Caco-2 (cell line): ENCODE data around the gene ACTC1. TPM values are rescaled to one million over a fixed set of nuclear protein-coding genes. Genes with fewer than 3 reads are reported as not detected.

Source experiments
- BruUV-seq: library from RNA; stranded (reverse); fragments of 400-500 nt; replicated peaks from 2 replicates; lab custom pipeline; 2021; lab: Mats Ljungman, UMichigan
- CTCF ChIA-PET: fragments of 300-600 bp; sonication (Branson Sonifier 250); formaldehyde crosslinking; loops from one replicate; lab custom pipeline; 2022; ENCODE audit warnings: antibody characterized with exemption; lab: Charles Lee
- POLR2A ChIA-PET: fragments of 300-600 bp; sonication (Branson Sonifier 250); formaldehyde crosslinking; loops from one replicate; lab custom pipeline; 2022; ENCODE audit warnings: antibody characterized with exemption; lab: Charles Lee
- DNase-seq, 2 experiments: peaks; one replicate each; pipeline versions ENCODE4 v3.0.0 to v3.0.0-alpha.2; 2020 to 2022
- H3K27me3 ChIP-seq: replicated peaks from 2 replicates; pipeline ENCODE4 v1.6.0; 2011; ENCODE audit warnings: low read length; ENCODE audit not compliant: control insufficient read depth, insufficient read depth
- H3K36me3 ChIP-seq: 2 replicates; pipeline ENCODE4 v1.5.1; 2011; ENCODE audit warnings: low read length; ENCODE audit not compliant: control insufficient read depth, insufficient read depth
- H3K4me1 ChIP-seq: fragments of 250-450 bp; sonication (Bioruptor Pico); 2 replicates; pipeline ENCODE4 v1.5.1; 2020; ENCODE audit warnings: mild to moderate bottlenecking
- H3K4me3 ChIP-seq: 2 replicates; pipeline ENCODE4 v1.5.1; 2011; ENCODE audit warnings: low read depth, mild to moderate bottlenecking, control low read depth, low read length
- H3K9me3 ChIP-seq: fragments of 250-450 bp; sonication (Bioruptor Pico); 2 replicates; pipeline ENCODE4 v1.5.1; 2020; ENCODE audit warnings: mild to moderate bottlenecking, moderate library complexity
- H3K27ac Mint-ChIP-seq: one replicate; pipeline ENCODE4 v1.8.0; 2022; ENCODE audit warnings: mixed read lengths; ENCODE audit not compliant: unreplicated experiment
- H3K27me3 Mint-ChIP-seq: one replicate; pipeline ENCODE4 v1.8.0; 2022; ENCODE audit warnings: mixed read lengths; ENCODE audit not compliant: insufficient read depth, unreplicated experiment
- H3K36me3 Mint-ChIP-seq: one replicate; pipeline ENCODE4 v1.8.0; 2022; ENCODE audit warnings: mild to moderate bottlenecking, mixed read lengths; ENCODE audit not compliant: insufficient read depth, unreplicated experiment
- H3K4me1 Mint-ChIP-seq: one replicate; pipeline ENCODE4 v1.8.0; 2022; ENCODE audit warnings: low read depth, mixed read lengths; ENCODE audit not compliant: unreplicated experiment
- H3K4me3 Mint-ChIP-seq: one replicate; pipeline ENCODE4 v1.8.0; 2022; ENCODE audit warnings: mild to moderate bottlenecking, moderate library complexity, mixed read lengths; ENCODE audit not compliant: unreplicated experiment
- H3K9me3 Mint-ChIP-seq: one replicate; pipeline ENCODE4 v1.8.0; 2022; ENCODE audit warnings: mixed read lengths; ENCODE audit not compliant: unreplicated experiment
- intact Hi-C: fragments of 100-400 bp; cut with micrococcal nuclease; formaldehyde crosslinking; loops from one replicate; pipeline ENCODE4 v1.10.0; 2022; ENCODE audit not compliant: unreplicated experiment
- total RNA-seq: library from RNA; stranded (reverse); gene quantifications from 2 replicates; pipeline ENCODE4 v1.2.3, GENCODE V29; 2022
- TF ChIP-seq, protein P1 (sequence below), 2 experiments: fragments of 200-600 bp in 1 of 2; IDR thresholded peaks; 1 replicate in 1 of 2; 2 replicates in 1 of 2; pipeline versions ENCODE4 v1.5.1 to v1.8.0; 2011 to 2022; ENCODE audit warnings: antibody characterized with exemption in 1 of 2, control low read depth in 1 of 2, inconsistent platforms in 1 of 2, low read depth in 1 of 2, low read length in 1 of 2, mild to moderate bottlenecking in 1 of 2, moderate library complexity in 1 of 2; ENCODE audit not compliant: insufficient read depth in 1 of 2, severe bottlenecking in 1 of 2, unreplicated experiment in 1 of 2

Gene ACTC1
- total RNA-seq, 1 experiment from 2014 or later, result not detected

DNA sequence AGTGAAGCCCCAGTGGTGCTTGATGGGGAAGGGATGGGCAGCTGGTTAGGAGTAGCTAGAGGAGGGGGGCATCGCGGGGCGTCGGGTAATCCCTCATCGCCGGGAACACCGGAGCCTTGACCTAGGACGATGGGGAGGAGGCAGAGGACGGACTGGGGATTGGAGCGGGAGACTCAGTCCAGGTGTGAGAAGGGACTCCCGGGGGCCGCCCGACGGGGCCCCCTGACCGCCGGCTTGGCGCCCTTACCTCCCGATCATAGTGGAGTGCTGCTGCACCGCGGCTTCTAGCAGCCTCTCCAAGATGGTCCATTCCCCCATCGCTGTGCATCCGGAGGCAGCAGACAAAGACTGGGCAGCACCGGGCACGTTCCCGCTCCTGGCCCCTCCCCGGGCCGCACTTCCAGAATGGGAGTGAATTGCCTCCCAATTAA is 41.2 kb downstream of the ACTC1 start:
- DNase-seq, result no peak
- Histone ChIP-seq H3K4me3 (no peak overlapping the region), H3K9me3 (no peaks in the 10 kb centered on the region), H3K4me1 (no peaks in the 10 kb centered on the region), H3K36me3 (no peaks in the 10 kb centered on the region), H3K27me3 (no peaks in the 10 kb centered on the region)
- no TSS peak for BruUV-seq
- Mint-ChIP-seq H3K27me3 (peaks cover 16% of the 10 kb centered on the region), H3K27ac (no peak overlapping the region), H3K9me3 (no peaks in the 10 kb centered on the region), H3K36me3 (no peaks in the 10 kb centered on the region), H3K4me3 (no peak overlapping the region), H3K4me1 (no peaks in the 10 kb centered on the region)
- CTCF ChIA-PET, result no interaction called here
- intact Hi-C loops, result no loop called here
- TF ChIP-seq, protein P1, sequence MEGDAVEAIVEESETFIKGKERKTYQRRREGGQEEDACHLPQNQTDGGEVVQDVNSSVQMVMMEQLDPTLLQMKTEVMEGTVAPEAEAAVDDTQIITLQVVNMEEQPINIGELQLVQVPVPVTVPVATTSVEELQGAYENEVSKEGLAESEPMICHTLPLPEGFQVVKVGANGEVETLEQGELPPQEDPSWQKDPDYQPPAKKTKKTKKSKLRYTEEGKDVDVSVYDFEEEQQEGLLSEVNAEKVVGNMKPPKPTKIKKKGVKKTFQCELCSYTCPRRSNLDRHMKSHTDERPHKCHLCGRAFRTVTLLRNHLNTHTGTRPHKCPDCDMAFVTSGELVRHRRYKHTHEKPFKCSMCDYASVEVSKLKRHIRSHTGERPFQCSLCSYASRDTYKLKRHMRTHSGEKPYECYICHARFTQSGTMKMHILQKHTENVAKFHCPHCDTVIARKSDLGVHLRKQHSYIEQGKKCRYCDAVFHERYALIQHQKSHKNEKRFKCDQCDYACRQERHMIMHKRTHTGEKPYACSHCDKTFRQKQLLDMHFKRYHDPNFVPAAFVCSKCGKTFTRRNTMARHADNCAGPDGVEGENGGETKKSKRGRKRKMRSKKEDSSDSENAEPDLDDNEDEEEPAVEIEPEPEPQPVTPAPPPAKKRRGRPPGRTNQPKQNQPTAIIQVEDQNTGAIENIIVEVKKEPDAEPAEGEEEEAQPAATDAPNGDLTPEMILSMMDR (IDR thresholded peaks at IDR 0.05; ENCODE audit: insufficient read depth in 1 of 2, low read depth in 1 of 2, low read length in 1 of 2, severe bottlenecking in 1 of 2, unreplicated experiment in 1 of 2), result no peak
- POLR2A ChIA-PET, result no interaction called here

DNA sequence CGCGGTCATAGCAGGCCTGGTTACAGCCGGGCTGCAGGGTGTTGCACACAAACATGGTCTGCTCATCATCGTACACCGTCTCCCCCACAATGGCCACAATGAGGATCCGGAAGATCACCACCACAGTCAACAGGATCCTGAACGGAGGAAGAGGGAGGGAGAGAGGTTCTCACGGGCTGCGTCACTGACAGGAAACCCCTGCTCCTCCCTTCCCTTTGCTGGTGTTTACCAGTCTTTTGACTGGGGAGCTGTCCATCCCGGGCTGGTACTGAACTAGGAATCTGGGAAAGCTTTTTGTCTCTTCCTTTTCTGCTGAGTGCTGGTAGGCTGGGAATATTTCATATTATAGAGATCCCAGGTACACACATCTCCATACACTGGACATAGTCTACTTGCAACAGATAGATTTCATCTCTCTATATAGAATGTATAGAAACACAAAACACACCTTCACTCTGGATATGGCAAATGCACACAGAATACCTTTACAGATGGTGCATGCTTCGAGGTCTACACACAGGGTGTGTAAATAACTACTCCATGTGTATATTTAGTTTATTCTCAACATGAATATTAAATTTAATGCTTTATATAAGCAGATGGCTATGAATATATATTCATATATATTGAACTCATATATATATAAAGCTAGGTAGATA is 42.0 kb downstream of the ACTC1 start:
- H3K4me1 Mint-ChIP-seq, result no peaks in the 10 kb centered on the region
- peak in 1 of 2 experiments; percentile 52 for DNase-seq
- no peaks in the 10 kb centered on the region for H3K9me3 Mint-ChIP-seq
- TF ChIP-seq, protein P1 (IDR thresholded peaks at IDR 0.05; ENCODE audit: insufficient read depth in 1 of 2, low read depth in 1 of 2, low read length in 1 of 2, severe bottlenecking in 1 of 2, unreplicated experiment in 1 of 2), result no peak
- intact Hi-C loops, result no loop called here
- H3K4me3 ChIP-seq, result no peak overlapping the region
- no peak overlapping the region for H3K27ac Mint-ChIP-seq
- BruUV-seq, result no TSS peak
- CTCF ChIA-PET, result no interaction called here
- H3K4me3 Mint-ChIP-seq, result no peak overlapping the region
- no peaks in the 10 kb centered on the region for H3K4me1 ChIP-seq
- H3K36me3 Mint-ChIP-seq, result no peaks in the 10 kb centered on the region
- H3K27me3 ChIP-seq, result no peaks in the 10 kb centered on the region
- POLR2A ChIA-PET, result no interaction called here
- H3K36me3 ChIP-seq, result no peaks in the 10 kb centered on the region
- no peaks in the 10 kb centered on the region for H3K9me3 ChIP-seq
- H3K27me3 Mint-ChIP-seq, result peaks cover 18% of the 10 kb centered on the region

- no peaks in the 10 kb centered on the region for H3K9me3 Mint-ChIP-seq
- H3K27ac Mint-ChIP-seq, result no peak overlapping the region
- no peaks in the 10 kb centered on the region for H3K36me3 Mint-ChIP-seq
- Histone ChIP-seq H3K9me3 (no peaks in the 10 kb centered on the region), H3K4me3 (no peak overlapping the region), H3K27me3 (no peaks in the 10 kb centered on the region; the same call in 1 of the 2 replicates), H3K4me1 (no peaks in the 10 kb centered on the region), H3K36me3 (no peaks in the 10 kb centered on the region)
- TF ChIP-seq, protein P1 (IDR thresholded peaks at IDR 0.05; ENCODE audit: insufficient read depth in 1 of 2, low read depth in 1 of 2, low read length in 1 of 2, severe bottlenecking in 1 of 2, unreplicated experiment in 1 of 2), result no peak
- CTCF ChIA-PET, result no interaction called here
- no peaks in the 10 kb centered on the region for H3K4me1 Mint-ChIP-seq
- POLR2A ChIA-PET, result no interaction called here
- DNase-seq, result no peak
- H3K27me3 Mint-ChIP-seq, result peaks cover 13% of the 10 kb centered on the region
- H3K4me3 Mint-ChIP-seq, result no peak overlapping the region
- intact Hi-C loops, result no loop called here
- no TSS peak for BruUV-seq
Observed at GRCh38 chr15:34749691-34750090, 45.7 kb downstream of the ACTC1 start.

Other genes starting within 250 kb of the ACTC1 start
- gene GOLGA8B, start 211.9 kb downstream of the ACTC1 start, total RNA-seq, result 52.3 and 68.2 TPM in 2 replicates
- not detected in 2 replicates for gene GJD2, start 40.6 kb downstream of the ACTC1 start, total RNA-seq
- gene AQR, start 174.2 kb upstream of the ACTC1 start, total RNA-seq, result 27.7 and 34.9 TPM in 2 replicates
- 31.4 and 33.0 TPM in 2 replicates for gene ZNF770, start 192.7 kb upstream of the ACTC1 start, total RNA-seq